IMR-90 (cell line): ENCODE results near the gene ACSBG1.

Experiments
- POLR2A ChIP-seq: IDR thresholded peaks from 2 replicates; pipeline ENCODE4 v1.6.1; 2012; ENCODE audit warnings: mild to moderate bottlenecking, low read depth, low read length
- TF ChIP-seq, protein P1 (sequence below): conservative IDR thresholded peaks from 2 replicates; pipeline ENCODE4 v1.5.1; 2012; ENCODE audit warnings: mild to moderate bottlenecking, low read depth, low read length, improper control_type of control experiment

- no peak for TF ChIP-seq POLR2A
- TF ChIP-seq, protein P1, sequence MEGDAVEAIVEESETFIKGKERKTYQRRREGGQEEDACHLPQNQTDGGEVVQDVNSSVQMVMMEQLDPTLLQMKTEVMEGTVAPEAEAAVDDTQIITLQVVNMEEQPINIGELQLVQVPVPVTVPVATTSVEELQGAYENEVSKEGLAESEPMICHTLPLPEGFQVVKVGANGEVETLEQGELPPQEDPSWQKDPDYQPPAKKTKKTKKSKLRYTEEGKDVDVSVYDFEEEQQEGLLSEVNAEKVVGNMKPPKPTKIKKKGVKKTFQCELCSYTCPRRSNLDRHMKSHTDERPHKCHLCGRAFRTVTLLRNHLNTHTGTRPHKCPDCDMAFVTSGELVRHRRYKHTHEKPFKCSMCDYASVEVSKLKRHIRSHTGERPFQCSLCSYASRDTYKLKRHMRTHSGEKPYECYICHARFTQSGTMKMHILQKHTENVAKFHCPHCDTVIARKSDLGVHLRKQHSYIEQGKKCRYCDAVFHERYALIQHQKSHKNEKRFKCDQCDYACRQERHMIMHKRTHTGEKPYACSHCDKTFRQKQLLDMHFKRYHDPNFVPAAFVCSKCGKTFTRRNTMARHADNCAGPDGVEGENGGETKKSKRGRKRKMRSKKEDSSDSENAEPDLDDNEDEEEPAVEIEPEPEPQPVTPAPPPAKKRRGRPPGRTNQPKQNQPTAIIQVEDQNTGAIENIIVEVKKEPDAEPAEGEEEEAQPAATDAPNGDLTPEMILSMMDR, result no peak
Observed at GRCh38 chr15:78233496-78233895, 869 bp downstream of the ACSBG1 start.
